NCI-H1417 (cell line): ENCODE data around the gene MYO1D.

Experiments
- DNase-seq, 3 experiments: peaks; one replicate each; lab custom pipeline; 2025; lab: John Stamatoyannopoulos, UW

Gene MYO1D

GRCh38 chr17:32504166-32504990, 372.5 kb downstream of the MYO1D start:
- no peak for DNase-seq

DNA sequence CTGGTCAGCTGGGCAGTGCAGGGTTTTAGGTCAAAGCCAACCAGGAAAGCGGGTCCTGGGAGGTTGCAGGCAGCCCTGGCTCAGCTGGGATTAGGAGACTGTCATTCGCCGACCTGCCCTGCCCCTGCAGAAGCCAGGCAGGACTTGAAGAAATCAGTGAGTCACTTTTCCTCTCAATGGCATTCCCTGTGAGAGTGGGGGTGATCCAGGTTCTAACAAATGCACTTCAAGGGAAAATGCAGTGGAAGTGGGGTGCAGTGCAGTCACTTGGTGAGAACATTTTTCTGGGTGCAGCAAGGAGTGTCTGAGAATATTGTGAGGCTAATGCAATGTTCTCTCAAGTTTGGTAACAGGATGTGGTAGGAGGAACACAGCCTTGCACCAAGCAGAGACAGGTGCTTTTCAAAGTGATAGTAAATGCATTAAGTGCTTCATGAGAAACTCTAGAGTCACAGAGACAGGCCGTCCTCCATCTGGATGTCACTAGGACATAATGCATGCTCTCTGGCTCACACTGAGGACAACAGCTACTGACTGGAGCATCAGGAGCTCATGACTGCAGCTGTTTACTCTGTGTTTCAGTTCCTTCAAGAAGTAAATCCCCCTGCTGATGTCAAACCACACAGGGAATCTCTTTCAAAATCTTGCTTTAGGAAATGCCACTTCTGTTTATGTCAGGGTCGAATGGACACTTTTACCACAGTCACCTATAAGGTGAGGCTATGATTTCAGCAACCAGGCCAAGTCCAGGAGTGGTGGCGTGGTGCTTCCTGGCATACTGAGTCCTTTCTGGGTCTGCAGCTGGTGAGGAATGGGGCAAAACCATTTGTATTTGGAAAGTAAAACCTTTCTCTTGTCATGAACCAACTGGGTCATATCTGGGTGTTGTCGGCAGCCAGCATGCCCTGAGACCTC, 373.4 kb downstream of the MYO1D start:
- no peak for DNase-seq

- DNase-seq: no peak
These were observed 374.2 kb downstream of the MYO1D start for GRCh38 chr17:32502710-32503109.

GRCh38 chr17:32502013-32502412, 374.9 kb downstream of the MYO1D start:
- no peak for DNase-seq

DNA sequence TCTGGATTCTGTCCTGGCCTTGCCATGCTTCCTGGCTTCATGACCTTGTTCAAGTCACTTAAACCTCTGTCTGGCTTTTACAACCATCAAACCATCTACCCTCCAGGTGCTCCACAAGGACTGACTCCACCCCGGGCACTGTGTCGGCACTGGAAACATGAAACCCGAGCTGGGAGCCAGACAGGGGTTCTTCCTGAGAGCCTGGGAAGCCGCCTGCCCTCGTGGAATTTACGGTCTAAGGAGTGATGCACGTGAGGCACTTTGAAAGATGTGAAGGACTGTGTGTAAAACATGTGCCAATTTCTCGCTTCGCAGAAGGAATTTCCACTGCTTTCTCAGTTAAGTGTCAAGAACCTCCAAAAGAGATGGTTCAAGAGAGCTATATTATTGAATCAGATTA, 378.5 kb downstream of the MYO1D start:
- DNase-seq: peak; percentile 14 to 86 (median 59)

GRCh38 chr17:32497431-32498205, 379.3 kb downstream of the MYO1D start:
- DNase-seq: peak in 1 of 3 experiments; percentile 23

DNA sequence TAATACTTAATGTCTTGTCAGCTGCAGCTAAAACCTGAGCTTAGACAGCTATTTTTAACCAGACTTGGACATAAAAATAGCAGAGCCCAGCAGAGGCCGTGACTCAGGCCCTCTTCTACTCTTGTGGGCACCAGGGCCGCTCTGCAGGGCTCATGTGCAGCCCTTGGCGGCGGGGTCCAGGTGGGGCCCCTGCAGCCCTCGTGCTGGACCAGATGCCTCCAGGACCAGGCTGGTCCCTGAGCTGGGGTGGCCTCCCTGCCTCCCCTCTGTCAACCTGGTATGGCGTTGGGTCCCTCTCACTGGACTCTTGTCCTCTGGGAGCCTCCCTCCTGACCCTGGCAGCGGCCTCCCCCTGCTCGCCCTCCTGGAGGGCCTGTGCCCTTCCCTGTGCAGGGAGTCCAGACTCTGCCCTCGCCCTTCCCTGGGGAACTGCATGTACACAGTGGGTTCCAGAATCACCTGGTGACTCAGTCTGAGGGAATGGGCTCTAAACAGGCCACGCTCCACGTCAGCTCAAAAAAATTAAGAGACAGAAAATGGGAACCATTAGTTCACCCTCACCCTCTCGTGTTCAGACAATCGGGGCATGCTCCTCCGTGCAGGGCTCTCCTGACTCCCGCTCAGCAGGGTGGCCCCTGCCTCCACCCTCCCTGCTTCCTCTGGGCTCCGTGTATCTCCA, 380.4 kb downstream of the MYO1D start:
- DNase-seq: no peak

DNA sequence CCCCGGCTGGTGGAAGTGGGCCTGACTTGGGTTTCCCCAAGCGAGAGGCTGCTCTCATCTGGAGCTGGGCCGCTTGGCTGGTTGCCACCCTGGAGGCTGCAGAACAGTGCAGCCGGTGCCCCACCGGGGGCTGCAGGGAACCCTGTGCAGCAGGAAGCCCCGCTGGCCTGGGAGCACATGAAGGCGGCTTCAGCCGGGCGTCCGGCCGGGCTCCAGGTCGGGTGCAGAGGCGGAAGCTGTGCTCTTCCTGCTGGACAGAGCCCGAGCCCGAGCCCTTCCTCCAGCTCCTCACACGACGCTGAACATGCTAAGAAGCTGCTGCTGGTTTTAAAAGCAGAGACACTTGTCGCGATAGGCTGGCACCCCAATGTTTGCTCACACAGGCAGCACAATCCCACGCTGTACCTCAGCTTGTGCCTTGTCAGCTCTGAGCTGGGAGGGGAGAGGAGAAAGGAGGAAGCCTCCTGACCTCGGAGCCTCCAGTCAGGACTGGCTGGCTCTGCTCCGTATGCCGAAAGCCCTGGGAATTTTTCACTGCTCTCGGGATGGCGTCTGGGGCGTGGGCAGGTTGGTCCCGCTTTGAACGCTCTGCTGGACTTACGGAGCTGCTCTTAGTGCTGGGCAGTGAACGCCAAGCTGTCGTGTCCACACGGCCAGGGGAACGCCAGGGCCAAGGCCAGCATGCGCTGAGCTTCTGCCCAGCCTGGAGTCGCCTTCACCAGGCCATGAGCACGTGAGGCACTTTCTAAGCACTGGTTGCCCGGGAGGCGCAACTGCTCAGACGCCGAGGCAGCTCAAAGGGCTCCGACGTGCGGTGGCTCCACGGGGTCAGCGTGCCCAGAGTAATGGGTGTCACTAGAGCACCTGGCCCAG, 381.3 kb downstream of the MYO1D start:
- peak in 1 of 3 experiments; percentile 37 for DNase-seq

DNA sequence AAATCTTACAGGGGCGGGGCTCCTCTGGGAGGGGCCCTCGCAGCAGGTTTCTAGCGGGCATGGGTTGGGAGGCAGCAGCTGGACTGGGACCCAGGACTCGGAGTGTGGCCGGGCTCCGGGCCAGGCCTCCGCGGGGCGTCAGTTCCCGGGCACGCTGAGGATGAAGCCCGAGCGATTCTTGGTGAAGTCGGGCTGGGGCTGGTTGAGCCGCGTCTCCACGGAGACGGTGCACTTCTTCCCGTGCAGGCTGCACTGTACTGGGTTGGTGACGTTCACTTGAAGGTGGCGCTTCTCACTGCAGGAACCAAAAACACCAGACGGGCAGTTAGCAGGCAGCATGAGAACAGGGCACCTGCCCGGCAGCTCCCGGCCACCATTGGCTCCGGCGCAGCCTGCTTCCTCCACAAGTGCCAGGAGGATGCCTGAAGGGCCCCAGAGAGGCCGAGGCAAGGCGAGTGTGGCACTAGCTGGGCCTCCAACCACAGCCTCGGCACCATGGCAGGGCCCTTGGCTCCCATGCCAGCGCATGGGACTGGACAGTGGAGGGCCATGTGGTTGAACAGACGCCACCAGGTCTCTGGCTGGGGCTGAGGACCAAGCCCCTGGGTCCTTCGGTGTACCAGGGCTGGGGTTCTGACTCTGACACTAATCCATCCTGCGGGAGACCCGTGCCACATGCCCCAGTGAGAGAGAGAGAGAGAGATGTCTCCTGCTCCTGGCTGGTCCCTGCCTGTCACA, 382.1 kb downstream of the MYO1D start:
- peak; percentile 54 to 84 (median 75) for DNase-seq

DNA sequence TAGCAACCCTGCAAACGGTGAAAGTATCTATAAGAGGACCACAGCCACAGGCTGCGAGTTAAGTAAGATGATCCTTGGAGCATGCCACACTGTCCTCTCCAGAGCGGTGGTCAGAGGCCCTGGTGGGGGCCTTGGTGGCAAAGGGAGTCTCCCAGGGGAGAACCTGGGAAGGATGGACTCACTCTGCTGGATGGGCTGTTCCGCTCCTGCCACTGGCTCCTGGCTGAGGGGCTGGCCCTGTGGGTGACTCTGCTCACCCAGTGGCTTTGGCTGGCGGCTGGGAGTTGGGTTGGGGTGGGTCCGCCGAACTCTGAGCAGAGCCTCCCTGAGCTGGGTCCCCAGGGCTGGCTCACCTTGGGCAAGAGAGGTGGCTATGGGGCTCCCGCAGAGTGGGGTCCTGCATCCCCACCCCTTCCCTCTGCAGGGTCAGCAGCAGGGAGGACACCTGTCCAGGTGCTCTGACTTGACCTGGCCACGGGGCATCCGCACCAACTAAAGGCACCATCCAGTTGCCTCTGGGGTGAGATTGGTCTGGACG, 382.9 kb downstream of the MYO1D start:
- DNase-seq: no peak

GRCh38 chr17:32493571-32493970, 383.4 kb downstream of the MYO1D start:
- DNase-seq: no peak

- no peak for DNase-seq
These were observed 384.2 kb downstream of the MYO1D start for GRCh38 chr17:32492648-32493289.

DNA sequence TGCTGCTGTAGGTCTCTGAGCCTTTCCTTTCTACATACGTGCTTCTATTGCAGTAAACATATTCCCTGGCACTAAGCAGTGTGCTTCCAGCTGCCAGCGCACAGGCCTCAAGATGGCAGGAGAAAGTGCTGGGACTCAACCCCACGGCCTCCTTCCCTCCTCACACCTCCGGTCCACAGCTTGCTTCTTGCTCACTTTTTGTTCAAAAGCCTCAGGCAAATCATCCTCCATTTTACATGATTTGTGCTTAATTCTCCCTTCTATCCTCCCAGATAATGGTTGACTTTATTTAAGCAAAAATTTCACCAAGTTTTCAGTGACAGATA, 384.7 kb downstream of the MYO1D start:
- no peak for DNase-seq

DNA sequence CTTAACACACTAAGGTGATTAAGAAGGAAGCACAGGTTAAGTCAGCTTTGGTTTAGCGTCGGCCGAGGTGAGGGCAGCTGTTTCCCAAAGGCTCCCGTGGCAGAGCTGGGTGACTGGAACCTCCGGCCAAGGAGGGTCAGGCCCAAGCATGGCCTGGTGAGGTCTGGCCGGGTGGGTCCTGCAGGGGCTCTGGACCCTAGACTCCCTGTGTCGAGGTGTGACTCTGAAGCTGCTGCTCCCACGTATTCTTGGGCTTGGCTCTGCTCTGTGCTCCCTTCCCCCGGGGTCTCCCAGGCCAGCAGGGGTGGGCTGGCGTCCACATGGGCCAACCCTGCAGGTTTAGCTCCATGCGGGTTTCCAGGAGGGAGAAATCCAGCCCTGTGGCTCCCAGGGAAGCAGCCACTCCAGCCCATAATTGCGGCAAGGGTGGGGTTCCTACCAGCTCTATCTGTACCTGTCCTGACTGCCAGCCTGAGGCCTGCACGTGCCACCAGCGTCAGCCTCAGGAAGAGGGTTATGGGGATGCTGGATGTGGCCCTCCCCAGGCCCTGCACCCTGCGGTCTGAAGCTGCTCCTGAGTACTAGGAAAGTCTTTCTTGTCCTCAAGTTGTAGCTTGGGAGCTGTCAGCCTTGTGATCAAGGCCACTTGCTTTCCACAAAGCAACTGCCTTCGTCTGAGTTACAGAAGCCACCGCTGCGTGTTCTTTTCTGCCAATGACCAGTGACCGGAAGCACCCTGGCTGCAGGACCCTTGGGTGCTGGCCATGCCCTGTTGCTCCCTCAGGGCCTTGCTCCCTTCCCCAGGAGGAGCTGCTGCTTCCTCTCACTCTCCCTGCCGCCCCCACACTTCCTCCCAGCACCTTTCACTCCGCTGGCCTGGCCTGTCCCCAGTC, 385.3 kb downstream of the MYO1D start:
- no peak for DNase-seq

DNA sequence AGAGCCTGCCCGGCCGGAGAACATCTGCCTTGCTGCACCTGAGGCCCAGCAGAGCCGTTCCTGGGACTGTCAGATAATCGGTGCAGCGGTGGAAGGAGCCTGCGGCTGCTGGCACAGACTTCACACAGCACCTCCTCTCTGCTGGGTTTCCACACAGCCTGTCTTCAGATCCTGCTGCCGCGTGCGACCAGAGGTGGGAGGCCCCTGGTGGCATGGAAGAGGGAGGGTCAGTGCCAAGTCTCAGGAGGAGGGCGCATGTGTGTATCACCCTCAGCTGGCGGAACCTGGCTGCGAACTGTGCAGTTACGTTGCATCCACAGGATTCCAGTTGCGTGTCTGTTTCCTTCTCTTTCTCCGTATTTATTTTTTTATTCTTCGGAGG, 386.8 kb downstream of the MYO1D start:
- DNase-seq: peak in 2 of 3 experiments; percentile 59 to 84

- peak in 1 of 3 experiments; percentile 28 for DNase-seq
These were observed 387.4 kb downstream of the MYO1D start for GRCh38 chr17:32489320-32490100.

GRCh38 chr17:32488604-32489180, 388.2 kb downstream of the MYO1D start:
- no peak for DNase-seq
